Esophagus squamous epithelium (tissue), 5 donors: ENCODE data around the gene GRAMD2A. TPM values are rescaled to one million over a fixed set of nuclear protein-coding genes. Genes with fewer than 3 reads are reported as not detected.

Source experiments
- DNase-seq: peaks from one replicate; lab custom pipeline; 2025; lab: John Stamatoyannopoulos, UW
- H3K27ac ChIP-seq, 4 donors: fragments of 200-600 bp; sonication (generic); one replicate each; pipeline ENCODE4 v1.5.1; 2016 to 2019; ENCODE audit warnings: mild to moderate bottlenecking in 1 of 4
- H3K27me3 ChIP-seq, 4 donors: fragments of 200-600 bp; sonication (generic); 1 replicate in 3 of 4; 2 replicates in 1 of 4; pipeline versions ENCODE4 v1.5.1 to v1.6.0; 2017 to 2021; ENCODE audit warnings: antibody characterized with exemption in 1 of 4
- H3K36me3 ChIP-seq, 3 donors: fragments of 200-600 bp; sonication (generic); one replicate each; pipeline ENCODE4 v1.5.1; 2016 to 2019
- H3K4me1 ChIP-seq, 3 donors: fragments of 200-600 bp; sonication (generic); one replicate each; pipeline ENCODE4 v1.5.1; 2017 to 2019
- H3K4me3 ChIP-seq, 4 donors: fragments of 200-600 bp; sonication (generic); 1 replicate in 3 of 4; 2 replicates in 1 of 4; pipeline ENCODE4 v1.5.1; 2016 to 2019; ENCODE audit warnings: mild to moderate bottlenecking in 2 of 4, moderate library complexity in 1 of 4
- H3K9me3 ChIP-seq, 3 donors: fragments of 200-600 bp; sonication (generic); one replicate each; pipeline ENCODE4 v1.5.1; 2016 to 2019
- POLR2A ChIP-seq, 4 donors: fragments of 450-650 bp; IDR thresholded peaks; one replicate each; pipeline ENCODE4 v1.6.1; 2017; ENCODE audit warnings: antibody characterized with exemption in 4 of 4, mild to moderate bottlenecking in 4 of 4, moderate library complexity in 3 of 4
- WGBS, 2 donors: methylation state at CpG; one replicate each; pipeline ENCODE4 v1.1.5; 2018; 5-methylcytosine and 5-hydroxymethylcytosine counted together
- intact Hi-C: fragments of 100-400 bp; cut with DNase I; formaldehyde crosslinking; loops from one replicate; pipeline ENCODE4 v1.15.0; 2022
- total RNA-seq, 4 donors: library from RNA; depleted of rRNA; stranded (reverse); fragments of >200 nt; gene quantifications; one replicate each; pipeline ENCODE4 v1.1.0, GENCODE V29; 2016
- TF ChIP-seq, protein P1 (sequence below), 6 experiments: fragments of 450-650 bp in 4 of 6; fragments of 200-600 bp in 2 of 6; sonication (generic) in 2 of 6; IDR thresholded peaks; one replicate each; pipeline ENCODE4 v1.5.1; 2016 to 2019; ENCODE audit warnings: antibody characterized with exemption in 6 of 6, mild to moderate bottlenecking in 4 of 6, moderate library complexity in 4 of 6
- donor health status: DM: yes; HTN: yes; CAD: no.

Gene GRAMD2A
- total RNA-seq, 4 donors from 2014 or later: 1.2 to 8.0 (median 3.7) TPM

- Histone ChIP-seq H3K36me3 (peaks cover 15 to 57% (median 33%) of the 10 kb centered on the region in 3 donors), H3K4me3 (no peak overlapping the region), H3K9me3 (no peaks in the 10 kb centered on the region), H3K27ac (peak overlapping the region in 2 of 4 donors; percentile 86 to 89), H3K27me3 (no peaks in the 10 kb centered on the region), H3K4me1 (peaks cover 11 to 65% (median 39%) of the 10 kb centered on the region in 3 donors)
- no peak for DNase-seq
- intact Hi-C loops: no loop called here
- 57 to 88% methylated on average over 1 of the region's 1 CpG for WGBS, 2 donors
- TF ChIP-seq, protein P1, sequence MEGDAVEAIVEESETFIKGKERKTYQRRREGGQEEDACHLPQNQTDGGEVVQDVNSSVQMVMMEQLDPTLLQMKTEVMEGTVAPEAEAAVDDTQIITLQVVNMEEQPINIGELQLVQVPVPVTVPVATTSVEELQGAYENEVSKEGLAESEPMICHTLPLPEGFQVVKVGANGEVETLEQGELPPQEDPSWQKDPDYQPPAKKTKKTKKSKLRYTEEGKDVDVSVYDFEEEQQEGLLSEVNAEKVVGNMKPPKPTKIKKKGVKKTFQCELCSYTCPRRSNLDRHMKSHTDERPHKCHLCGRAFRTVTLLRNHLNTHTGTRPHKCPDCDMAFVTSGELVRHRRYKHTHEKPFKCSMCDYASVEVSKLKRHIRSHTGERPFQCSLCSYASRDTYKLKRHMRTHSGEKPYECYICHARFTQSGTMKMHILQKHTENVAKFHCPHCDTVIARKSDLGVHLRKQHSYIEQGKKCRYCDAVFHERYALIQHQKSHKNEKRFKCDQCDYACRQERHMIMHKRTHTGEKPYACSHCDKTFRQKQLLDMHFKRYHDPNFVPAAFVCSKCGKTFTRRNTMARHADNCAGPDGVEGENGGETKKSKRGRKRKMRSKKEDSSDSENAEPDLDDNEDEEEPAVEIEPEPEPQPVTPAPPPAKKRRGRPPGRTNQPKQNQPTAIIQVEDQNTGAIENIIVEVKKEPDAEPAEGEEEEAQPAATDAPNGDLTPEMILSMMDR (IDR thresholded peaks at IDR 0.05): no peak
- no peak for TF ChIP-seq POLR2A (IDR thresholded peaks at IDR 0.05)
Observed at GRCh38 chr15:72220687-72221086, 23.1 kb upstream of the GRAMD2A start.

DNA sequence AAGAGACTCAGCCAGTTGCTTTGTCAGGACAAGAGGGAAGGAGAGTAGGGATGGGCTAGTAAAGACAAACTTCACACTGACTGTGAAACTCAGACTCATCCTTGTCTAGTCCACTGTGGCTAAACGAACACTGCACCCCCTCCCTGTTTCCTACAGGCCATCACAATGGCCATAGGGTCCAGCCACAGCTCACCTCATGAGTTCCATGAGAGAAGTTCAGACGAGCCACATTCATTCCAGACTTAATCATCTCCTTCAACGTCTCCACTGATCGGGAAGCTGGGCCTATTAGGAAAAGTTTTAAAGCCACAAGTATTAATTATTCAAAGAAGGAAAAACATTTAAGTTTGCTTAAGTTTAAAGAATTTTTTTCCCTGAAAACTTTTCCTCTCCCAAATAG, 19.6 kb upstream of the GRAMD2A start:
- Histone ChIP-seq H3K36me3 (peaks cover 24 to 92% (median 61%) of the 10 kb centered on the region in 3 donors), H3K27me3 (no peaks in the 10 kb centered on the region), H3K27ac (no peak overlapping the region), H3K4me3 (no peak overlapping the region), H3K9me3 (no peaks in the 10 kb centered on the region), H3K4me1 (peaks cover 4 to 30% (median 12%) of the 10 kb centered on the region in 3 donors)
- TF ChIP-seq POLR2A (IDR thresholded peaks at IDR 0.05): no peak
- TF ChIP-seq, protein P1 (IDR thresholded peaks at IDR 0.05): no peak
- WGBS, 2 donors: 64% methylated on average over 4 of the region's 4 CpGs
- DNase-seq: no peak
- intact Hi-C loops: no loop called here

DNA sequence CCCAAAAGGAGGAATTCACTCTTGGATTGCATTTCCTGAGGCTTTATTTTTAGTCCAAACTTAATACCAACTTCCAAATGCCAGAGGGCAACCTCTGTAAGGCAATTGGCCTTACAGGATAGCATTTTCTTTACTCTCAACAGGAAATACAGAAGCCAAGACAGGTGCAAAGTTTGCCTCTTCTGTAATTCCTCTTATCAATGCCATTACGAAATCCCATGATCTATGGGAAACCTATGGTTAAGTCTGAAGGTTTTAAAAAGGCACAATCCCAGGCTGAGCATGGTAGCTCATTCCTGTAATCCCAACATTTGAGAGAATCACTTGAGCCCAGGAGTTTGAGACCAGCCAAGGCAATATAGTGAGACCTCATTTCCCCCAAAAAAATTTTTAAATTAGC, 18.5 kb upstream of the GRAMD2A start:
- no peak overlapping the region for H3K4me3 ChIP-seq
- 86 to 100% methylated on average over 1 of the region's 1 CpG for WGBS, 2 donors
- intact Hi-C loops: no loop called here
- H3K4me1 ChIP-seq: peaks cover 0 to 19% (median 2%) of the 10 kb centered on the region in 3 donors
- no peaks in the 10 kb centered on the region for H3K9me3 ChIP-seq
- DNase-seq: no peak
- TF ChIP-seq POLR2A (IDR thresholded peaks at IDR 0.05): no peak
- TF ChIP-seq, protein P1 (IDR thresholded peaks at IDR 0.05): no peak
- H3K27me3 ChIP-seq: no peaks in the 10 kb centered on the region
- no peak overlapping the region for H3K27ac ChIP-seq
- H3K36me3 ChIP-seq: peaks cover 35 to 100% (median 71%) of the 10 kb centered on the region in 3 donors

- no peaks in the 10 kb centered on the region for H3K27me3 ChIP-seq
- no peak overlapping the region for H3K27ac ChIP-seq
- peaks cover 77 to 100% (median 80%) of the 10 kb centered on the region in 3 donors for H3K36me3 ChIP-seq
- no peak for DNase-seq
- TF ChIP-seq, protein P1 (IDR thresholded peaks at IDR 0.05): no peak
- no peak for TF ChIP-seq POLR2A (IDR thresholded peaks at IDR 0.05)
- no peaks in the 10 kb centered on the region for H3K9me3 ChIP-seq
- intact Hi-C loops: no loop called here
- peaks cover 16 to 41% (median 18%) of the 10 kb centered on the region in 3 donors for H3K4me1 ChIP-seq
- H3K4me3 ChIP-seq: no peak overlapping the region
Observed at GRCh38 chr15:72207558-72208085, 10.0 kb upstream of the GRAMD2A start.

- peaks cover 19 to 51% (median 21%) of the 10 kb centered on the region in 3 donors for H3K4me1 ChIP-seq
- no peaks in the 10 kb centered on the region for H3K9me3 ChIP-seq
- H3K27me3 ChIP-seq: no peaks in the 10 kb centered on the region
- DNase-seq: no peak
- no peak overlapping the region for H3K4me3 ChIP-seq
- H3K27ac ChIP-seq: no peak overlapping the region
- TF ChIP-seq POLR2A (IDR thresholded peaks at IDR 0.05): no peak
- TF ChIP-seq, protein P1 (IDR thresholded peaks at IDR 0.05): no peak
- H3K36me3 ChIP-seq: peaks cover 78 to 100% (median 81%) of the 10 kb centered on the region in 3 donors
- intact Hi-C loops: no loop called here
- WGBS, 2 donors: 100% methylated on average over 1 to 2 of the region's 5 CpGs
Observed at GRCh38 chr15:72206677-72207000, 9.1 kb upstream of the GRAMD2A start.
